HG03066 (cell line): Measurements from ENCODE around the gene MIOX.
A peak's percentile ranks its signal among the peaks of the same experiment; 100 is the strongest.

Source experiments
- ATAC-seq: cut with Tn5 transposase; IDR thresholded peaks from one replicate; pipeline ENCODE4 v1.9.1; 2021; ENCODE audit warnings: low read depth; ENCODE audit not compliant: unreplicated experiment

The MIOX gene

DNA sequence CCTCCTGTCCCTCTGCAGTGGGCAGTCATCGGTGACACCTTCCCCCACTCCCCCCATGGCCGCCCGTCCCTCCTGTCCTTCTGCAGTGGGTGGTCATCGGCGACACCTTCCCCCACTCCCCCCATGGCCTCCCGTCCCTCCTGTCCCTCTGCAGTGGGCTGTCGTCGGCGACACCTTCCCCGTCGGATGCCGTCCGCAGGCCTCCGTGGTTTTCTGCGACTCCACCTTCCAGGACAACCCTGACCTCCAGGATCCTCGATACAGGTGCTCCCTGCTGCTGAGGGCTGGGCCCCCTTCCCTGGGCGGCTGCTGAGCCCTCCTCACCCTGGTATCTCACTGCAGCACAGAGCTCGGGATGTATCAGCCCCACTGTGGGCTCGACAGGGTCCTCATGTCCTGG is 2.2 kb downstream of the MIOX start:
- ATAC-seq, result no peak

DNA sequence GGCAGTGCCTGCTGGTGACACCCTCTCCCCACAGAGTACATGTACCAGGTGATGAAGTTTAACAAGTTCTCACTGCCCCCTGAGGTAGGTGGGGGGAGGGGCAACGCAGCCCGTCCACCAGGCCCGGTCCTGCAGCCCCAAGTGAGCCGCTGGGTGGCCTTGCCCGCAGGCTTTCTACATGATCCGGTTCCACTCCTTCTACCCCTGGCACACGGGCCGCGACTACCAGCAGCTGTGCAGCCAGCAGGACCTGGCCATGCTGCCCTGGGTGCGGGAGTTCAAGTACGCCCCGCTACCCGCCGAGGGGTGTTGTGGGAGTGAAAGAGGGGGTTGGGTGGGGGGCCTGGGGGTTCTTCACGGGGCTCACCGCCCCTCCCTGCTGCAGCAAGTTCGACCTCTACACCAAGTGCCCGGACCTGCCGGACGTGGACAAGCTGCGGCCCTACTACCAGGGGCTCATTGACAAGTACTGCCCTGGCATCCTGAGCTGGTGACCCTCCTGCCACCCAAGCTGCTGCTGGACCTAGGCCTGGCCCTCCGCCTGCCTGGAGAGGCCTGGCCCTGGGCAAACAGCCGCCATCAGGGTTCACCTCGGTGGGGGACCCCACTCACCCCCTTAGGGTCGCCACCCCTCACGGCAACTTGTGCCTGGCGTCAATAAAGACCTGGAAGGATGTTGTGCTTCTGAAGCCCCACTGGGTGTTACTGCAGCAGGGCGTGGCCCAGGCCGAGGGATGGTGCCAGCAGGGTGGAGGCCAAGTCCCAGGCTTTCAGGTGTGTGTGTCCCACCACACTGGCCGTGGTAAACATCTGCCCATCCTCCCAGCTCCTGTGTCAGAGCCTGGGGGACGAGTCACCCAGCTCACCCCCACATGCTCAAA is 2.9 kb downstream of the MIOX start:
- no peak for ATAC-seq

DNA sequence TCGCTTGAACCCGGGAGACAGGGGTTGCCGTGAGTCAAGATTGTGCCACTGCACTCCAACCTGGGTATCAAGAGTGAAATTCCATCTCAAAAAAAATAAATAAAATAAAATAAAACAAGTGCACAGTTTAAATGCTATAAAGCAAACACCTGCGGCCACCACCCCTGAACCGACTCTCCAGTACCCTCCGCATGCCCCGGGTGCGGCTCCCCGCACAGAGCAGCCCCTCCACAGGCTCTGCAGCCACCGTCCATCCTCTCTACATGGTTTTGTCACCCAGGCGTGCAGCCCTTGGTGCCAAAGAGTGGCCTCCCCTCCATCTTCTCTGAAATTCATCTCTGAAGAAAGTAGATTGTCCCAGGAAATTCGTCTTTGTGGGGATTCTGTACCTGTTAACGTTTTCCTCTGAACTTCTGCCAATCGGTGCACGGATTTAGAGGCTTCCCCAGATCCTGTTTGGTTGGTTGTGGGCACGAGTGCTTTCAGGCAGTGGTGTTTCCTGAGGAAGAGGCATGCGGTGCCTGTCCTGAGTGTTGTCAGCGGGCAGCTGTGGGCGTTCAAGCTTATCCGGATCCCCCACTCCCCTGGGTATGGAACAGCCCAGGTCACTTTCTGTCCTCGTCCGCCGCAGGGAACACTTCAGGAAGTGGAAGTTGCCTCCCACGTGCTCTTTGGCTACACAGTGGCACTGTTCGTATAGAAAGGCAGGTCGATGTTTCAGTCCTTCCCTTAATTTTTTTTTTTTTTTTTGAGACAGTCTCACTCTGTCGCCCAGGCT is 4.1 kb downstream of the MIOX start:
- ATAC-seq, result no peak

DNA sequence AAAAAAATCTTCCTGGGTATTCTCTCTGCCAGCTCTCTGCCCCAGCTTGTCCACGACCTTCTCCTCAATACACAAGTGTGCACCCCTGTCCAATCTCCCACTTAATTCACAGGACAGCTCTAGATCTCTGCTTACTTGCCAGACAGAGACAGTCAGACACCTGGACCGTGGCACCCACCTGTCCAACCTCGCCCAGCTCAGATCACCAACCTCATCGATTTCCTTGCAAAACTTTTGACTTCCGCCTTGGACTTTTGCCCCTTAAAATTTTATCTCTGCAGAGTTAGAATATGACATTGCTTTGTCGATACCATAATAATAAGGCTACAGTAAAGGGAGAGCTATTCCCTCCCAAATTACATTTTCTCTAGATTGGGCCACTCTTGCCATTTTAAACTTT is 10.4 kb downstream of the MIOX start:
- no peak for ATAC-seq

DNA sequence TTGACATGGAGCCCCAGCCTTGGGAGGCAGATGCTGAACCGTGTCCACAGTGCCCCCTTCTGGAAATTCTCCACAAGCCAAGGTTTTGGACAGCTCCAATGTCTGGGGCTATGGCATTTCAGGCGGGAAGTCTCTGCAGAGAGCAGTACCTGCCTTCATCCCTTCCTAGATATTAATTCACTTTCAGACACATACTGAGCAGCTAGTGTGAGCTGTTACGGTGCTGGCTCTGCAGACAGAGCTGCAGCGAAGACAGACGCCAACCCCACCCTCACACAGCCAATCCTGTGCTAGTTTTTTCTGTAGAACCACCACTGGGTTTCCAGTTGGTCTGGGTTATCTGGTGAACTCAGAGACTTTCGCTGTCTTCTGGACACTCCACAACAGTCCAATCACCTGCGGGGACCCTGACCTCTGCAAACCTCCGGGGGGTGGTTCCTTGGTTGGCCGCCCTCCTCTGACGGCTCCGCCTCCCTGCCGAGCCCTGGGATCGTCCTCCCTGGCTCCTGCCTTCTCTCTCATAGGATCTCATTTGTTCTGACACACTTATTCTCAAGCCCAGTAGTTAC is 11.7 kb downstream of the MIOX start:
- ATAC-seq, result no peak

DNA sequence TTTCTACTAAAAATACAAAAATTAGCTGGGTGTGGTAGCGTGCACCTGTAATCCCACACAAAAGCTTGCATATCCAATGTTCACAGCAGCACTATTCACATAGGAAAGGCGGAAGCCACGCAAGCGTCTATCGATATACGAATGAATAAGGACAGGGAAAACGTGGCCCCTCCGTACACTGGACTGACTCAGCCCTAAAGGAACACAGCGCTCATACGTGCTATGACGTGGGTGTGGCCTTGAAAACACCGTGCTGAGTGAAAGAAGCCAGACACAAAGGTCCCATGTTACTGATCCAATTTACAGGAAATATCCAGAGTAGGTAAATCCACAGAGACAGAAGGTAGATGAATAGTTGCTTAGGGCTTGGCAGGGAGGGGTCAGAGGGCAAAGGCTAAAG is 13.8 kb downstream of the MIOX start:
- no peak for ATAC-seq

DNA sequence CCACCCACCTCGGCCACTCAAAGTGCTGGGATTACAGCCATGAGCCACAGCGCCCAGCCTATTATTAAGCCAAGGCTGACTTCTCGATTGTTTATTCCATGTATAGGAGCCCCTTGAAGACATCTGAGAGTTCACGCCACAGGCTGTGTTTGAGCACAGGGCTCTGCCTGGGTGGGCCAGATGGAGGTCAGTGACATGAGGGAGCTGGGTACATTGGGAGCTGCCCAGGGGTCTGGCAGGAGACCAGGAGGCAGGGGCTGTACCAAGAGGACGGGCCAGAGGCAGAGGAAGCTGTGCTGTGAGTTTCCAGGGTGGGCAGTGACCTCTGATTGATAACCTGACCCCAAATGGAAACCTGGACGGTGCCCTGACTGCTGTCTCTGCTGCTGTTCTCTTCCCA is 15.4 kb downstream of the MIOX start:
- no peak for ATAC-seq

DNA sequence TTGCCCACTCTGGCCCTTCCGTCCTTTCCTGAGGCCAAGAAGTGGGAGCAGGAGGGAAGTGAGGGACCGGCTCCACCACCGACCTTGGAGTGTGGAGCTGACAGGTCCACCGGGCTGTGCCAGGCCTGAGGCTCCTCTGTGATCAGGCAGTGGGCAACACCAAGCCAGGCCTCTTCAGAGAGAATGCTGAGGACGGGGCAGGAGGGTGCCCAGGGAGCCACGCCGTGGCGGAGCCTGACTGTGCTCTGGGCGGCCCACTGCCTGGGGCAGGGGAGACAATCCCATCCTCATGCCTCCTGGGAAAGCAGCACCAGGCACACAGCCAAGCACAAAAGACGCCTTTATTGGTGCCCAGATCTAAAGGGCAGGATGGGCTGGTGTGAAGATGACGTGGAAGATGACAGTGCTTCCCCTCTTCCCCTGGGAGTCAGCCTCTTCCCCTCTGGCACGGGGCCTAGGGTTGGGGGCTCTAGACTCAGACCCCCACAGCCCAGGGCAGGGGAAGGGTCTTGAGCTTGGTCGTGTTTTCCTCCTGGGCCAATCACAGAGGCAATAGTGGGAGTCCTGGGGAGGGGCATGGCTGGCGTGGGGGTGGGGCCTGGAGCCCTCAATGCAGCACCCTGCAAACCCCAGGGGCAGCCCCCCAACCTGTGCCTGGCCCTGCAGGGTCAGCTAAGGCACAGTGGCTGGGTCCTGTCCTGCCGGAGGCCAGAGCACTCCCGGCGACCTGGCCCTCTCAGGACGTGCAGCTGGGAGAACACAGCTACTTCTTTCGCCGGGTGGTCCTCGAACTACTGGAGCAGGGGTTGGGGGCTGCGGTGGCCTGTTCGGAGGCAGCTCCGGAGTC is 16.2 kb downstream of the MIOX start:
- no peak for ATAC-seq

DNA sequence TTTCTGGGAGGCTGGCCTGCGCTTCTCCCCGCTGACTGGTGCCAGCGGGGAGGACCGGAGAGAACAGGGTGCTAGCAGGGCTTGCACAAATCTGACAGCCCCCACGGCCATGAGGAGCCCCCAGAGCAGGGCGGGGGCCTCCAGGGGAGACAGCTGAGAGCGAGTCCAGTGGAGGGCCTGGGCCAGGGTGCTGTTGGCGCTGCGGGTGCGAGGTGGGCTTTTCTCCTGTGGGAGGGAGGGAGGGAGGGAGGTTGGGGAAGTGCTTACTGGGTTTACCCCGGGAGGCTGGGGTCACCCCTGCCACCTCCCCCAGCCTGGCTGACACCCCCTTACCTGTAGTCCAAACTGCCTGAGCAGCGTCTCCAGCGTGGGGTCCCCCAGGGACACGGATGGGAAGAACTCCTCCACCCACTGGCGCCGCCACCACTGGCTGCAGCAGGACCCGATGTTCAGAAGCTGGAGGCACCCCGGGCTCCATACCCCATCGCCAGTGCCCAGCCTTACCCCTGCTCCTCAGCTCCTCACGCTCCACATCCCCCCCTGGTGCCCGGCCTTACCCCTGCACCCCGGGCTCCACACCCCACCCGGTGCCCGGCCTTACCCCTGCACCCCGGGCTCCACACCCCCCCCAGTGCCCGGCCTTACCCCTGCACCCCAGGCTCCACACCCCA is 17.0 kb downstream of the MIOX start:
- no peak for ATAC-seq

DNA sequence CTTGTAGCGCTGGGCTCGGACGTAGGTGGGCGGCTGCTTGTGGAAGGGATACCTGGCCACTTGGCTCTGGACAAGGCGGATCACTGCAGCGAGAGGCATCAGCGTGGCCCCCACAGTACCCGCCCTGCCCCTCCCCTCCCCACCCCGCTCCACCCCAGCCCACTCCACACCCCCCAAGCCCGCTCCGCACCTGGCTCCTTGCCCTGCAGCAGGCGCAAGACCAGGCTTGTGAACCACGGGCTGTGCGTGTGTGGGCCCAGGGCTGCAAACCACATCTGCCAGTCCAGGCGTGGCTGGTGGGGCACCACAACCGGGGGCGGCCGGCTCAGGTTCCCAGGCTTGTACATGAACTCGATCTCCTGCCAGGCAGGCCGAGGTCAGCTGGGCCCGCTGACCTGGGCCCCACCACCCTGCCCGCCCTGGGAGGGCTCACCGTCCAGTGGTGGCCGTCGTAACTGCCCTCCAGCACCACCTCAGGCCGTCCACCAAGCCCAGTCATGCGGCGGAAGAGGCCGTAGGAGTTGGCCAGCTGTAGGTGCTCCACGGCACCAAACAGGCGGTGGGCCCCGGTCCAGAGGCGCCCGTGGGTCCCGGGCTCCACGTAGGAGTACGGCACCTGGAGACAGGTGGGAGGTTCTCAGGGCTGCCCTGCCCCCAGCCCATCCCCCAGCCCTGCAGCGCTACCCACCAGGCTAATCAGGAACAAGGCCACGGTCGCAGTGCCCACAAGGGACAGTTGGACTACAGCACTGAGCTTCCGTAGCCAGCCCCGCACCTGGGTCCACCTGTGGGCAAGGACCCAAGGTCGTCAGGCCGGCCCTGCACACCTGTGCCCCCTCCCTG is 17.9 kb downstream of the MIOX start:
- ATAC-seq, result no peak

DNA sequence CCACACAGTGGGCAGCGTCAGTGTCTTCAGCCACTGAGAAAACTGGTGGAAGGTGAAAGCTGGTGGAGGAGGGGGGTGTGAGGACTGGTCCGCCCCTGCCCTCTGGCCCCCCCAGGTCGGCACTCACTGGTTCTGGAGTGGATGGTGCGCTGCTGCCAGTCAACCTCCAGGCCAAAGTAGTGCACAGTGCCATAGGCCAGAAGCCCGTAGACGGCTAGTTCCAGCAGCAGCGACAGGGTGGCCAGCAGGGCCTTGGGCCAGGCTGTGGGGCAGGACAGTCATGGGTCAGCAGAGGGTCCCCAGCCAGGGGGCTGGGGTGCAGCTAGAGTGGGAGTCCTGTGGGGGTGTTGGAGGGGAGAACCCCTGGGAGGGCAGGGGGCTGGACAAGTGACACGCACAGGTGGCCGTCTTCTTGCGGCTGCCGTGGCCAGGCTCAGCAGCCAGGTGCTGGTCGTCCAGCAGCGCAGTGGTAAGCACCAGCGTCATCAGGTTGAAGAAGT is 18.7 kb downstream of the MIOX start:
- no peak for ATAC-seq

DNA sequence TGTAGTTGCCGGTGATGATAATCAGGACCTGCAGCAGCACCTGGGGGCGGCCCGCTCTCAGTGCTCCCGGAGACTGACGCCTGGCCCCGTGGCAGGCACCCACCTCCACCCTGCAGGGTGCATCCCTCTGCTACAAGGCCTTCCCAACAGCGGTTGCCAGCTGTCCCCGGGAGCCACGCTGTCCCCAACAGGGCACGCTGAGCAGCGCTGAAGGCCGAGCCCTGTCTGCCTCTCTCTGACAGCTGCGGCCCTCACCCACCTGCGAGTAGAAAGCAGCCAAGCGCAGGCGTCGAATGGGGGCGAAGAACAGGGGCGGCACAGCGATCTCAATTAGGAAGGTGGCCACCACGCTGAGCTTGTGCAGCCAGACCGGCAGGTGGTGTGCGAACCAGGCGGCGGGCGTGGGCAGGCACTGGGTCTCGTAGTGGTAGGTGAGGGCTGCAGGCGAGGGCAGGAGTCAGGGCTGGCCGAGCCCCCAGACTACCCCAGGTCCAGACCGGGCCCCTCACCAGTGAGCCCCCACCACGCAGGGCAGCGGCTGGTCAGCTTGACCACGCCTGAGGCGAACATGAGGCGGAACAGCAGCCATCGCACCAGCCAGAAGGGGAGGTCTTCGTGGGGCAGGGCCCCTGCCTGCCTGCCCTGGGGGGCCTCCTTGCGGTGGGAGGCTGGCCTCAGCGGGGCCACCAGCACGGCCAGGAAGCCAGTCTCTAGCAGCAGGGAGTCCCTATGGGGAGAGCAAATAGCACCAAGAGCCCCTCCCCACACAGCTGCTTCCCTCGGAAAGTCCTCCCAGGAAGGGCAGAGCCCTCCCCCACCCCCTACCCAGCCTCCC is 19.3 kb downstream of the MIOX start:
- no peak for ATAC-seq

DNA sequence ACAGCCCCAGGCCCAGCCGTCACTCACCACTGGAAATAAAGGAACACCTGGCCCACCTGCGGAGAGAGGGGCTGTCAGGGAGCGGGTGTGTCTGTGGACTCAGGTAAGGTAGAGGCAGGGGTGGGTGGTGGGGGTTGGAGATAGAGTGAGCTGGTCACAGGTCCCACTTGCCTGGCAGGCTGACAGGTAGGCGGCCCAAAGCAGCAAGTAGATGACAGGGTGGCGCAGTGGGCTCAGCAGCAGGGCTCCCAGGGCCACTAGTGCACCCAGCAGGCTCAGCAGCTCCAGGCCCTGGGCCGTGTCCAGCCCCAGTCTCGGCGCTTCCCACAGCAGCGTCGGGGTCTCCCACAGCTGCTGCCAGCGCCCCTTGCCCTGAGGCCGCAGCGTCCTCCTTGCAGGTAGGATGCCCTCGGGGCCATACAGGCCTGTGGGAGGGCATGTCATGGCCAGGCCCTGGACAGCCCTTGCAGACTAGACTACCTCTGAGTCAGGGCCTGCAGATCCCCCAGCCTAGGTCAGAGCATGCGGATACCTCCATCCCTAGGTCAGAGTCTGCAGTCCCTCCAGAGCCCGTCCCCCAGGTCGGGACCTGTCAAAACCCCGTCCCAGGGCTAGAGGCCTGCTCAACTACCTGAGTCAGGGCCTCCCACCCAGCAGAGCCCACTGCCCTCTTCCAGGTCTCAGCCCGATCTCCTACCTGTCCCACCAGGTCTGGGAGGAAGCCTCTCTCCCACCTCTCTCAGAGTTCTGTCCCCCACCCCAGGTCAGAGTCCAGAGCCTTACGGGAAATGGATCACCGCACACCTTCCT is 20.2 kb downstream of the MIOX start:
- no peak for ATAC-seq

DNA sequence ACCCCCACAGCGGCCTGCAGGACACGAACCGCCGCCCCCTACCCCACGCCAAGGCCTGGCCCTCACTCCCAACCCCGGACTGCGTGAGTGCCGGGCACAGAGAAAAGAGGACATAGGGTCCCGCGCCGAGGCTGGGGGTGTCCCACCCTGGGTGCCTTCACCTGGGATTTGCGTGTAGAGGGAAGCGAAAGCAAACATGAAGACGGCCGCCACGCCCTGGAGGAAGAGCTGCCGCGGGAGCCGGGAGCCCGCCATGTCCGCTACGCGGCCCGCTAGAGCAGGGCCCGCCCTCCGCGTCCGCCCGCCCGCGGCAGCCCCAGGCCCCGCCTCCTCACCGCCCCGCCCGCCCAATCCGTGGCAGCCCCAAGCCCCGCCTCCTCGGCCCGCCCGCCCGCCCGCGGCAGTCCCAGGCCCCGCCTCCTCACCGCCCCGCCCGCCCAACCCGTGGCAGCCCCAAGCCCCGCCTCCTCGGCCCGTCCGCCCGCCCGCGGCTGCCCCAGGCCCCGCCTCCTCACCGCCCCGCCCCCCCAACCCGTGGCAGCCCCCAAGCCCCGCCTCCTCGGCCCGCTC is 20.8 kb downstream of the MIOX start, which contains the start of gene LMF2:
Gene LMF2, minus strand, starts transcription at position 282 of the 570 bp plus-strand sequence. Its CDS starts 27 bp downstream, at position 255.
- ATAC-seq, result peak; percentile 54

DNA sequence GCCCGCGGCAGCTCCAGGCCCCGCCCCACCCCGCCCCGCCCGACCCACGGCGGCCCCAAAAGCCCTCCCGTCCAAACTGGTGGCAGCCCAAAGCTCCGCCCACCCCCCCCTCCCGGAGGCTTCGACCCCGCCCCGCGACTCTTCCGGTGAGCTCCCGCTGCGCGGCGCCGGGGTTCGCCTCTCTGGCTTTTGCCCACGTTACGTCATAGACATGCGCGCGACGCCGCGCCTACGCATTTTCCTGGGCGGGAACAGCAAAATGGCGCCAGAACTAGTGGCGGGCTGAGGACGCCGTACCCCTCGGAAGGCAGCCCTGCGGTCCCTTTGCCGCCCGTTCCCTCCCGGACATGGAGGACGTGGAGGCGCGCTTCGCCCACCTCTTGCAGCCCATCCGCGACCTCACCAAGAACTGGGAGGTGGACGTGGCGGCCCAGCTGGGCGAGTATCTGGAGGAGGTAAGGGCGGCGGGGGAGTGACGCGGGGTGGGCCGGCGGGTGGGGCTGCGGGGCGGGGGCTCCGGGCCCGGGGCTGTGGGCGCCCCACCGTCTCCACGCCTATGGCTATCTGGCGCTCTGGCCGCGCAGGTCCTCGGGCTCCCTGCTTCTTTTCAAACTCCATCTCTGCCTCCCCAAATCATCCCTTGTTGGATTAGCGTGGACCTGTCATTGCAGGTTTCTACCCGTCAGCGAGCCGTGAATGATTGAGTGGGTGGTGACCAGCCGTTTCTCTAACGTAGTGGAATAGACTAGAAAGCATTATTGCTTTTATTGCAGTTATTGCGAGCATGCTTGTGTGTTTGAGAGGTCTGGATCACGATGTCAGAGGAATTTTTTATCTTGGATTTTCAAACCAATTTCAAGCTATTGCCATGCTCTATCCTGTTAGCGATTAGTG is 21.6 kb downstream of the MIOX start, which contains the start of gene NCAPH2:
Gene NCAPH2, plus strand, starts transcription at position 234 of the 894 bp plus-strand sequence. Its CDS starts 114 bp downstream, at position 348.
- ATAC-seq, result peak; percentile 64

DNA sequence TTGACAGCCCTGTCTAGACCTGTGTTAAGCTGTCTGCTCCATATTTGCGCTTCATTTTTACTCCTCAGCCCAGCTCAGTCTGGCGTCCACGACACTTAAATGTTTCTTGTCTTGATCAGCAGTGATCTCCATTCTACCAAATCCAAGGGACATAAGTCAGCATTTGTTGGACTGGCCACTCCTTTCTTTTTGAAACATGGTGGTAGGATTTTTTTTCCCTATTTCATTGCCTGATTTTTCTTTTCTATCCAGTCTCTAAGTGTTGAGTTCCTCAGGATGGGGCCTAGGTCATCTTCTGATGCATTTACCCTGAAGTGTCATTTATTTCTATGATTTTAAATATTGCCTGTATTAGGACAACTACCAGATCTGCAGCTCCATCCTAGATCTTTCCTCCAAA is 22.2 kb downstream of the MIOX start:
- no peak for ATAC-seq
